Islet precursor cell (in vitro differentiated cells): ENCODE data around the gene CRACR2B.

ENCODE experiments used
- DNase-seq: peaks from one replicate; pipeline ENCODE4 v3.0.0-alpha.2; 2018

CRACR2B gene

DNA sequence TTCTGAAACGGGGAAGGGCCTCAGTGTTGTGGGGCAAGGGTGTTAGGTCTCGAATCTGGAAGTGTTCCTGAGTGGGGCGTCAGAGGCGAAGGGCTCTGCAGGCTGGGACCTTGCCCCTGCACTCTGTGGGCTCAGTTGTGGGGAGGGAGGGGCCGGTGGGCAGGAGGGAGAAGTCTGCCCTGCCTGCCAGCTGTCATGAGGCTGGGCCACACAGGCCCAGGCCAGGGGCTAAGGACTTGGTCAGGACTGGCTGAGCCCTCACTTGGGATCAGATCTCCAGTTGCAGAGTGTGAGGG is at the start of gene CRACR2B:
Gene CRACR2B, plus strand, starts transcription at position 23 of the 296 bp plus-strand sequence. CDS start 689 bp downstream, outside the sequence.
- DNase-seq = no peak

DNA sequence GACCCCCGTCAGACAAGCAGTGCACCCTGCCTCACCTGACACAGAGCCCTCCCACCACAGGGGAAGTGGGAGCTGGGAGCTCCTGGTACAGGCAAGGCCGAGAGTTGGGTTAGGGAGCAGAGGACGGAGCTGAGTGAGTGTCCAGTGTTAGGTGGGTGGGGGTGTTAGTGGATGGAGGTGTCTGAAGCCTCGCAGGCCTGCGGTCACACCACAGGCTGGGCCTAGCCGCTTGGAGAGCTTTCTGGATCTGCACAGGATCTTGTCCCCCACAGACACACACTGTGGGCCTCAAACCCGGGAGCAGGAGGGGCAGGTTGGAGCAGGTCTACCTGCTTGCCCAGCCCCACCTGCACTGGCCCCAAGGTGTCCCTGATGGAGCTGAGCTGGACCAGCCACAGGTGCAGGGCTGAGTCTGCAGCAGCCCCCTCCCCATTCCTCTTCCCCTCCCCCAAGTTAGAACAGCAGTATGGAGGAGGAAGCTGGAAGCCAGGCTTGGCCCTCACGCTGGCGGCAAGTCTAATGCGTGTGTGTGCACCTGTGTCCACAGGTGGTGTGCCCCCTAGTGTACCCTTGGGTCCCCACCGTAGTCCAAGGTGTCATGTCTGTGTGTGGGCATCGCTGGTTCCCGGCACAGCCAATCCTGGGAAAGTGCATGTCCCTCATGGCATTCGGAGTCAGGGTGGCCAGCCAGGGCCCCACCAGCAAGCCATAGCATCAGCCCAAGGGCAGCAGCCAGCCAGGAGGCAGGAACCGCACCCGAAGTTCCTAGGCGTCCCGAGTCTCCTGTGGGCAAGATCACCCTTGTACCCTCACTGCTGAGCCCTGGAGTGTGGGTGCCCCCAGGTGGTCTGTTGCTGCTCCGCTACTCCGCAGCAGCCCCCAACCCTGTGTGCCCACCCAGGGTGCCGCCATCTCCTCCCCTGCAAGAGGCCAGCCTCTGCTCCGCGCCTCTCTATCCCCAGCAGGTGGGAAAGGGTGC is 48.5 kb upstream of the CRACR2B start:
- no peak for DNase-seq

DNA sequence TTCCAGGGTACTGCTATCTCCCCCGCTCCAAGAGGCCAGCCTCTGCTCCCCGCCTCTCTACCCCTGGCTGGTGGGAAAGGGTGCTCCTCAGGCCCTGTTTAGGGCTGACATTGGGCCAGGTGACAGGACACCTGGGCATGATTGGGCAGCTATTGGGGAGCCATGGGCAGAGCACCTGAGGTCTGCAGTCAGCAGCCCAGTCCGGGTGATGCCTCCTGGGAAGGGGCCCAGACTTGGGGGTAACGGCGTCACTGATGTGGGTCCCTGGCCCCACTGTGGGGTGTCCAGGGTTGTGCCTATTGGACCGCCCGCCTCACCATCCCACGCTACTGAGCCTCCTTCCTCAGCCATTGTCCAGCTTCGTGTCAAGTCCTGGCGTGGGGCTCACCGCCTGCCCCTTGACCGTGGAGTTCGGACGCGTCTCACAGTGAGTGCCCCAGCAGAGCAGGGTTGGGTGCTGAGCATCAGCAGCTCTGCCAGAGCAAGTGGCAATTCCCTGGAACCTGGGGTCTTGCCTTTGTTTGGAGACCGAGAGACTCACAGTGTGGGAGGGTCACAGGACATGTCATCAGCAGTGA is 47.7 kb upstream of the CRACR2B start:
- no peak for DNase-seq

DNA sequence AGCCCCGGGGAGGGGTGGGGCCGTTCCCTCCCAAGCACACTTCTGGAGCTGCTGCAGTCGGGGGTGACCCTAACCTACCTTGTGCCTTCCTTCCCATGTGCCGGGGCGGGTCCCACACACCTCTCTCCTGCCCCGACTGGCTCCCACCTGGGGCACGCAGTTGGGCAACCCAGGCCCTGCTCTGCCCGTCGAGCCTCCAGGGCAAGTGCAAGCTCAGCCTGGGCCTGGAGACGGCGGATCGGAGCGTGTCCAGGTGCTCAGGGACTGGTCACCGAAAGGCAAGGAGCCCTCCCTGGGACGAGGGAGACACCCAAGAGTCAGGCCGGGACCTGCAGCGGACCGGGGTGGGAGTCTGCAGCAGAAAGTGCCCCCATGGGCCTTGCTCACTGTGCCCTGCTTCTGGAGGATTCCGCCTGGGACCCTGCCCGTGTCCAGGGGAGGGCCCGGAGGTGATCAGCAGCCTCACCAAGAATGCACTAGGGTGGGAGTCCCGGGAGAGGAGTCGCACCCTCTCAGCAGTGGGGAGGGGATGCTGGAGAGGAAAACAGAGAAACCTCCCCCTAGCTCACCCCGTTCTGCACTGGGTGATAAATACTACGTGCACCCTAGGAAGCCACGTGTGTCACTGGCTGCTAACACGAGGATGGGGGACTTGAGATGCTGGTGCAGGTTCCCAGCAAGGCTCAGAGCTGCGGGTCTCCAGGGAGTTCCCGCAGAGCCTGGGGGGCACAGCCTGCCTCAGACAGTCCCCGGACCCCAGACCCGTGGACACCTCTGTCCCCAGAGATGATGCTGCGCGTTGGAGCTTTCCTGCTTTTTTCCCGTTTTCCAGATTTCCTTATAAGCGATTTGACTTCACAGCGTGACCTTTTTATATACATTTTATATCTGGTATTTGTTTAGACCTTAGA is 45.2 kb upstream of the CRACR2B start:
- DNase-seq = no peak

DNA sequence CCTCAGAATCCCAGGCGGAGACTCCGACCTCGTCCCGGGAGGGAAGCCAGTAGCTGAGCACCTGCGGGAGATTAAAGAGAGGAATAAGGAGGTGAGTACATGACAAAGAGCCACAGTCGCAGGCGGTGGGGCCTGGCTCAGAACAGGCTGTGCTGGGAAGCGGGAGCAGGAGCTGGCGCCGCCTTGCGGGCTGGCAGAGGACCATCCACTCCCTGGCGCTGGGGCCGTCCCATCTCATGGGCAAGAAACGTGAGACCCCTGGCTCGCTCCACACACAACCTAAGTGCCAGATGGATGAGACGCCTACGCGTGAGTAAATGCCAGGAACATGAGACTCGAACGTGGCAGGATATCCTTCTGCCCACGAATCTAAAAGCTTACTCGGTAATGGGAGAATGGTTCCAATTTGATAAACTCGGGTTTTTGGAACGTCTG is 44.1 kb upstream of the CRACR2B start:
- DNase-seq = peak; percentile 97

DNA sequence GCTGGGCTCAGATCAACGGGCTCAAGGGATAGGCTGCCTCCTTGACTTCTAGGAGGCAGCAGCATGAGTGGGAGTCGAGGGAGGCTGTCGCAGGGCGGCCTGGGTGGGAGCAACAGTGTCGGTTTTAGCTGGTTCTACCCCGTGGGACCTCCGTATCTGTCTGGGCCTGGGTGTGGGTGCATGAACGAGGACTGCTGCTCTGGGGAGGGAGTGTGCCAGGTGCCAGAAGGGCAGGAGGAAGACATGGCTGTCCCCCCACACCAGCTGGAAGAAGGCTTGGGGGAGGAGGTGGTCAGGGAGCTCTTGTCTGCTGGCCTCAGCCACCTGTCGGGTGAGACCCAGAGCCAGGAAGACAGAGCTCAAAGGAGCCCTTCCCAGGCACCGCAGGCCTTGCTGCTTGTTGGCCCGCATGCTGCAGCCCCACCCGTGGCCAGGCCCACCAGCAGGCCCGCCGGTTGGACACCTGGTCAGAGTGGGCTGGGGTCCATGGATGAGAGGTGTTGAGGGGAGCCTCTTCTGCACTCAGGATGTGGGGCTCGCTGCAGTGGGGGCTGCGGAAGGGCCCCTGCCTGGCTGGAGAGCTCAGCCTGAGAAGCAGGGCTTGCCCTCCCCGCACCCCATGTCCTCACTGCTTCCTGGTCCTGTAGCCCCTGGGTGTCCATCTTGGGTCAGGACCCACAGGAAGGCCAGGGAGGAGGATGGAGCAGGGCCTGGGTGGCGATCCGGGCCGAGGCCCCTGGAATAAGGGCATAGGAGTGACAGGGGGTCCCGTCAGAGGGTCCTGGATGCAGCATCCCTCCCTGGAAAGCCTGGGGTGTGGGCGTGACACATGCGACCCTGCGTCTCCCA is 41.3 kb upstream of the CRACR2B start:
- DNase-seq = no peak

DNA sequence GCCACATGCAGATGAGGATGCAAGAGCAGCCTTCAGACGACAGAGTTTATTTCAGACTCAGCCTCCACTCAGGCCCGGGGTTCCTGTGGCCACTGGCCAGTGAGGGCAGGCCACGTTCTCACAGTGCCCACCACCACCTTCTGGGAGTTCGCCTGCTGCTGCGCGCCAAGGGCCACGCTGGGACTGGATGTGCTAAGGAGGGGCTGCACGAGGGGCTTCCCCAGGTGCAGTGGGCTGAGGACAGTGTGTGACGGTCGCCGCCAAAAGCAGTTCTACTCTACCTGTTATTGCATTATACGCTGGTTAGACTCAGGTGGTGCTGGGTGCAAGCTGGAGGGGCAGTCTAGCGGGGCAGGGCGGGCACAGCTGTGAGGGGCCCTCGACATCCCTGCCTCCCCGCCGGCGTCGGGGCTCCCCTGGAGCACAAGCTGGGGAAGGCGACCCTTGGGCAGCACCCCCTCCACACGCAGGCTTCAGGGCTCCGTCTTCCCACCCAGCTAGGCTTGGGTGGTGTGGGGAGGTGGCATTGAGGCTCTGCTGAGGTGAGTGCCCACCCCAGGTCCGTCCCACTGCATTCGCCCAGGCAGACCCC is 40.5 kb upstream of the CRACR2B start:
- DNase-seq = no peak

DNA sequence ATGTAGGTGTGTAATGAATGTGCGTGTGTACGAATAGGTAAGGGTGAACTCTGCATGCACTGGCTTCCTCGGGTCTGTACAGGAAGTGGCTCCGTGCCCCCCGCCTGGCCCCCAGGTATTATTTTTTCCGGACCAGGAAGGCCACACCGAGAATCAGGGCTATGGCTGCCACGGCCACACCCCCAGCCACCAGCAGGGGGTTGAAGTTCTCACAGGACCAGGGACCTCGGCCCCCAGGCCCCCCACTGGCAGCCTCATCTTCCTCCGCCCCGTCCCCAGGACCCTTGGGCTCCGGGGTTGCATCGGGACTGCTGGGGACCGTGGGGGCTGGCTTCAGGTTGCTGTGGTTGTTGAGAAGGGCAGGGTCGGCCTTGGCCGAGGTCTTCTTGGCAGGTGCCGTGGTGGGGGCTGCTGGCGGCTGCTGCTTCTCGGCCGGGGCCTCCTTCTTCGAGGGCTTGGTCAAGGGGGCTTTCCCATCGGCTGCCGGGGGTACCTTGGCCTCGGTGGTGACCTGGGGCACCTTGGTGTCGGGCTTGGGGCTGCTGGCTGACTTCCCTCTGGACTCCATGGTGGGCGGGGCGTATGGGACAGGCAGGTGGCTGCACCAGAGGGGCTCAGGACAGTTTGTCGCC is 39.6 kb upstream of the CRACR2B start:
- no peak for DNase-seq

DNA sequence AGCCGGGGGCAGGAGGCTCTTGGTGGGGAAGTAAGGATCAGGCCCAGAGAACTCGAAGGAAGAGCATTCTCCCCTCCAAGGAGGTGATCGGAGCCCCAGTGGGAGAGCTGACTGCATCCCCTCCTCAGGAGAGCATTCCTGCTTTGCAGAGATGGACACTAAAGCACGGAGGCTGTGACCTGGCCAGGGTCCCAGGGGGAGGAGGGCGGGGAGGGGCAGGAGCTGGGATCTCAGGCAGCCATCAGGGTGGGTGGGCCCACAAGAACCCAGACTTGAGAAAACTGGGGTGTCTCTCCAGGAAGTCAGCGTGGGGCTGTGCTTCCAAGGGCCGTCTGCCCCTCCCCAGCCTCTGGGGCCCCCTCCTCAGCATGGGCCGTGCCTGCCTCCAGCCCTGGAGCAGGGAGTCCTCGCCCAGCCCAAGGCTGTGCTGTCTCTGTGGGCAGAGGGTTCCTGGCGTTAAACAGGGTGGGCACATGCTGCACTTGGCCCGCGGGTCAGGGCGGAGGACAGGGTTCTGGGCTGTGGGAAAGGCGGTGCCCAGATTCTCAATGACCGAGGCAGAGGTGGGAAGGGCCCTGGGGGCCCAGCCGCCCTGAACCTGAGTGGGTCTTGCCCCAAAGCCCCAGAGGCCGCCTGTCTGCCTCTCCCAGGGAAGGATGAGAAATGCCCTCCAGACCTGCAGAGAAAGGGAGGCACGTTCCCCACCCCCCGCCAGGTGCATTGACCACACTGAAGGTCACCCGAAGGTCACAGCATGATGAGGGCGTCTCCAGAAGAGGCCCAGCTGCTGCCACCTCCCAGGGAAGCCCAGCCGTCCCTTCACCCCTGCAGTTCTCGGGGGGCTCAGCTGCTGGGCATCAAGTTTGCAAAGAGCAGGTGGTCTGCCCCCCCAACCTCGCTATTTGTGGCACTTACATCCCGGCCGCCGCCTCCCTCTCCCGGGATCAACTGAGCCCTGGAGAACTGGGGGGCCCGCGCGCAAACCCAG is 38.5 kb upstream of the CRACR2B start:
- DNase-seq = no peak

DNA sequence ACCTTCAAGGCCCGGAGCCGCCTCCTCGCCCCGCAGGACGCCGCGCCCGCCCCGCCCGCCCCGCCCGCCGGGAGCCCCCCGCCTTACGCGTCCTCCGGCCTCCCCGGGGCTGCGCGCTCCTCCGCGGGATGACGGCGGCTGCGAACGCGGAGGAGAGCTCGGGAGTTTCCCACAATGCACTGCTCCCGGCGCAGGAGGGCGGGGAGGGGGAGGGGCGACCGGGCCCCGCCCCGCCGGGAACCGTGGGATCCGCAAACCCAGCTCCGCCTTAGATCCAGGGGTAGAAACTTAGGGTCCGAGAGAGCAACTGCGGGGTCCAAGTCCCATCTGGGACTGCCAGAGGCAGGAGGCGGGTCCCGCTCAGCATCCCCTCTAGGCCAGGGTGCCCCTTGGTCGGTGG is 37.8 kb upstream of the CRACR2B start, which contains the start of gene CEND1:
Gene CEND1, minus strand, starts transcription at position 148 of the 400 bp plus-strand sequence. CDS start 1,514 bp downstream, outside the sequence.
- DNase-seq = no peak

DNA sequence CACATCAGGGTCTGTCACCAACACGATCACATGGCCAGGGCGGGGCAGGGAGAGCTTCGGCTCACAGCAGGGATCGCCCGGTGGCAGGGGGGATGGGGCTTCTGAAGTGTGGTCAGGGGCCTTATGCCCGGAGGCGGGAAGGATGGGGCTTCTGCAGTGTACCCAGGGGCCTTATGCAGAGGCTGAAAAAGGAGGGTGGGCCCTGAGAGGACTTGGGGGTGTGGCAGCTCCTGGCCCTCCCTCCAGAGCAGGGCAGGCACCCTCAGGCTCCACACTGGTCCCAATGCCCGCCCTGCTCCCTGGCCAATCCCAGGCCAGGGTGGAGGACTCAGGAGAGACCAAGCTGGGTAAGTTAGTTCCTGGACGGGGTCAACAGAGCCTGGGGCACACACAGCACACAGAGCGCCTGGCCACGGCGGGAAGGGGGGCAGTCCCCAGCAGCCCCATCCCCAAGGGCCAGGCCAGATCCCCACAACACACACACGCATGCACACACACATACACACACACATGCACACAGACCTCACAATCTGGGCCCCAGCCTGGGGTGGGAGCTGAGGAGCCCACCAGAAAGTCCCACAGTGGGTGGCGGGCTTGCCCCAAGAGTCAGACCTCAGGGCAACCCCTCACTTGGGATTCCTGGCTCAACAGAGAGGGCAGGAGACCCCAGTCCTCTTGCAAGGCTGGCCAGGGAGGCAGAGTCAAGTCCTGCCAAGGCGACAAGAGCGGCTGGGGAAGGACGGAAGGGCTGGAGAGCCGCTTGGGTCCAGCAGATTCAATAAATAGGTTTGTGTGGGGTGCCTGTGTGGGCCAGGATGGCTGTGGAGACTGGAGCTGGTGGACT is 36.8 kb upstream of the CRACR2B start:
- no peak for DNase-seq

DNA sequence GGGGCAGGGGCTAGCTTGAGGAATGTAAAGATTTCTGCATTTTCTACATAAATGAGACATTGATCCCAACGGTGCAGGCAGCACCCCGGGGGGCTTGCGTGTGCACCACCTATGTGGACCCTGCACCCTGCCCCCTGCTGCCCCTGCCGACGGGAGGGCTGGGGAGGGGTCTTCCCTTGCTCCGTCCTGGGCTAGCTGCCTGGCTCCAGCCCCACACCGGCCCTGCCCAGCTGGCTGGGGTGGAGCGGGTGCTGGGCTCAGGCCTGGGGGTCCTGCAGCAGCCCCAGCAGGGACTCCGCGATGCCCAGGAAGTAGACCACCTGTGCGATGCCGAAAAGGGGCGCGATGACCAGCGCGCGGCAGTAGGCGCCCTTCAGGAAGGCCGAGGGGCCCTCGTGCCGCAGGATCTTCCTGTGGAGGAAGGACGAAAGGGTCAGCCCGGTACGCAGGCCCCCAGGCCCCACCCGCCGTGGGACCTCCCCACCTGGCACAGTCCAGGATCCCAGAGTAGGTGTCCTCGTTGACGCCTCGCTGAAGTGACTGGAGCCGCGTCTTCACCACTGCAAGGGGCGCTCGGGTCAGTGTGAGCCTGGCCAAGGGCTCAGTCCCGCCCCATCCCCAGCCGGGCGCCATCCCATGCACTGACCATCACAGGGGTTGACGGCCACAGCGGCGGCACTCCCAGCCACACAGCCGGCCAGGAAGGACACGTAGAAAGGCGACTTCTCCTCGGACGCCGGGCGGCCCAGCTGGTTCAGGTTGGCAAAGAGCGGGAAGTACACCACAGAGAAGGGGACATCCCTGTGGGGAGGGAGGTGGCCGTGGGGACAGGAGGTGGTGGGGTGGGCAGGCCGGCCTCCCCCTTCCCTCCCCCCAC is 35.8 kb upstream of the CRACR2B start:
- DNase-seq = no peak

DNA sequence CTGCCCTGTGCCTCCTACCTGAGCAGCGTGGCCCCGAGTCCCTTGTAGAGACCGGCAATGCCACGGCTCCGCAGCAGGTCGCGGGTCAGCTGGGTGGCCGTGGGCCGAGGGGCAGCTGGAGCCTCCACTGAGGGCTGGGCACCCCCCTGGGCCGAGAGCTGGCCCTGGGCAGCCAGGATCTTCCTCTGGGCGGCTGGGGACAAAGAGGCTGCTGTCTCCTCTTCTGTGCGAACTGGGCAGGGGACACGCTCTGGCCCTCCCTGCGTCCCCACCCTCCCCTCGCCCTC is 35.2 kb upstream of the CRACR2B start:
- no peak for DNase-seq

DNA sequence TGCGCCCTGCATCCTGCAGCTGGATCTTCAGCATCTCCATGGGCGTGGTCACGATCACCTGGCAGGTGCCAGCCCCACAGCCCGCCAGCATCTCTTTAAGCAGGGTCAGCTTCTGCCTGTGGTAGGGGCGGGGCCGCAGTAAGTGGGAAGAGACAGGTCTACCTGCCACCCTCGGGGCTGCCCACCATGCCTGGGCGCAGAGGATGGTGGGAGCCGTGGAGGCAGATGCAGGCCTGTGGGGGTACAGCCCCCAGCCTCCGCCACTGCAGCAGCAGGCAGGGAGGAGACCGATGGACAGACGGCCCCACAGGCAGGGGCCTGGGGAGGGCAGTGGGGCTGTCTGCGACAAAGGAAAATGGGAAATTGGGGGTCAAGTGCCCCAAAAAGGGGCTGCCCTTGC is 34.8 kb upstream of the CRACR2B start:
- no peak for DNase-seq

DNA sequence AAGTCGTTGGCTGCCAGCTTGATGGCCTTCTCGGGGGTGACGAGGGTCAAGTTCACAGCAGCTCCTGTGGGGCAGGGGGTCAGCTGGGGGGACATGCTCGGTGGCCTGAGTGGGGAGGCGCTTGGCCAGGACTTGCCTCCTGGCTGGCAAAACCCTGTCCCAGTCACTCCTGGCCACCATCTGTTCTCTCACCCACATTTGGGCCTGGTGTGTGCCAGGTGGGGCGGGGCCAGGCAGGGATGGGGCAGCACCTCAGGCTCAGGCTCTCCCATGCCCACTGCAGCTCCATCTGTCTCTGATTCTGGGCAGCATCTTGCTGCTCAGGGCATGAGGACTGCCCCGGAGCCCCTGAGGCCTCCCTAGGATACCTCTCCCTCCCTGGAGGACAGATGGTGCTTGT is 34.2 kb upstream of the CRACR2B start:
- no peak for DNase-seq

DNA sequence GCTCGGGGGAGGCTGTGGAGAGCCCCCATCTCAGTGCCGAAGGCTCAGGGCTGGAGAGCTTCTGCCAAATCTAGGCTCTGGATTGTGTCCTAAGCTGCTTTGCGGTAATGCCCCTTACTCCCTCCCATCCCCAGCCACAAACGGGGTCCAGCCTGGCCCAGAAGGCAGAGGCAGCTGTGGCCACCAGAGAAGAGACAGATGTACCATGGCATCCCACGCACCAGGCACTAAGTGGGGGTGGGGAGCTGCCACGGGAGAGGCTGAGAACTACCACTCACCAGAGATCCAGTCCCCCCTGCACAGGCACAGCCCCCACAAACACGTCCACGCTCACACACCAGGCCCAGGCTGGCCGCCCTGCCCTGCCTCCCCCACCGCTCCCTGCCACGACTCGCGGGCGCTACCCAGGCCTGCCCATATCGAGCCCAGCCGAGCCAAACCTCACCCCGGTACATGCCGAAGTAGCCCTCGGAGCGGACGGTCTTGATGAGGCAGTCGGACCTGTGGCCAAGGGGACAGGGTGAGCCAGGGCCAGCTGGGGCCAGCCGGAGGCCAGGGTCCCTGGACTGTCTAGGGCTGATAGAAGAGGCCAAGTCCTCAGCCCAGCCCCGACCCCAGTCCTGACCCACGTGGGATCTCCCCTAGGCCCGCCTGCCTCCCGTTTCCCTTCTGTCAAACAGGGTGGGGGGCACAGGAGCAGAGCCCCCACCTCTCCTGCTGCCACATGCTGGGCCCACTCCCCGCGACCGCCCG is 33.5 kb upstream of the CRACR2B start:
- no peak for DNase-seq
